ENCODE measurements around the gene FGF14.

DNA sequence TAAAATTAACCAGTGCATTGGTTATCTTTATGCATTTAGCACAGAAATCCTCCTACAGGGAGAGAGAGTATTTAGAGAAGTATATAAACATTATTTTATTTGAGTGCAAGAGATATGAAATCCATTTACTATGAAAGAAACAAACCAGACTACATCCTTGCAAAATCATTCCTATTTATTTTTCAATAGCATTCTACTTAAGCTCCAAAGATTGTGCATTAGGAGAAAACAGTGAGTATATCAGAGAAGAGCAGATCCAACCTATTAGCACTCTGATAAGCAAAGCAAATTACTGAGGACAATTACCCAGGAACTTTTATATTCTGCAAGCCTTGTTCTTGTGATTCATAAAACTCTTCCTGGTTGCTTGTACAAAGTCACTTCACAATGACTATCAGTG lies 256.1 kb downstream of the FGF14 start:
- TF ChIP-seq CTCF (IDR thresholded peaks at IDR 0.05) (no peak), POLR2A (IDR thresholded peaks at IDR 0.05) (no peak)
